HG03064 (cell line): Measurements from ENCODE around the gene HIRIP3.
A peak's percentile ranks its signal among the peaks of the same experiment; 100 is the strongest.

Source experiments
- ATAC-seq: cut with Tn5 transposase; IDR thresholded peaks from one replicate; pipeline ENCODE4 v1.9.1; 2021; ENCODE audit warnings: low read depth; ENCODE audit not compliant: unreplicated experiment

Gene HIRIP3

GRCh38 chr16:29985271-29985811, 10.1 kb downstream of the HIRIP3 start:
- no peak for ATAC-seq

- ATAC-seq = no peak
Observed at GRCh38 chr16:29984764-29985147, 10.7 kb downstream of the HIRIP3 start.

- no peak for ATAC-seq
Observed at GRCh38 chr16:29984137-29984763, 11.2 kb downstream of the HIRIP3 start.

GRCh38 chr16:29983420-29984136, 11.8 kb downstream of the HIRIP3 start:
- no peak for ATAC-seq

GRCh38 chr16:29982560-29983419, 12.6 kb downstream of the HIRIP3 start:
- no peak for ATAC-seq

DNA sequence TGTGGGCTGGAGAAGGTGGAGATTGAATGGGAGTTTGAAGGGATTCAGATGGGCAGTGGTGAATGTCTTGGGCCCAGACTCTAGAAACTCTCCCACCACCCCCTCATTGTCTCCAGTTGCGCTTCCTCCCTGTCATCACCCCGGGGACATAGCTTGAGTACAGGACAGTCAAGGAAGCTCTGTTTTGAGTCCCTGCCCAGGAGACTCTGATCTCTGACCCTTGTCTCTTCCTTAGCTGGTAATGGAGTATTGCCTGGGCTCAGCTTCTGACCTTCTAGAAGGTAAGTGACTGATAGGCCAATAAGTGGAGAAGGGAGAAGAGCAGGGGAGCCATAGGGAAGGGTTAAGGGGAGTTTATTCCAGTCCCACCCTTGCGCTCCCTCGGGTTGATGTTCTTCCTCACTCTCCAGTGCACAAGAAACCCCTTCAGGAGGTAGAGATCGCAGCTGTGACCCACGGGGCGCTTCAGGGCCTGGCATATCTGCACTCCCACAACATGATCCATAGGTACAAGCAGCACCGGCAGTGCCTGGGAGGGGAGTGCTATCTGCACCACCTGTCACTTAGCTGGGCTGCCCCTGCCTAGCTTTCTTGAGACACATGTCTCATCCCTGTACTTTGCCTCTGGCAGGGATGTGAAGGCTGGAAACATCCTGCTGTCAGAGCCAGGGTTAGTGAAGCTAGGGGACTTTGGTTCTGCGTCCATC, 16.7 kb downstream of the HIRIP3 start:
- ATAC-seq = no peak

DNA sequence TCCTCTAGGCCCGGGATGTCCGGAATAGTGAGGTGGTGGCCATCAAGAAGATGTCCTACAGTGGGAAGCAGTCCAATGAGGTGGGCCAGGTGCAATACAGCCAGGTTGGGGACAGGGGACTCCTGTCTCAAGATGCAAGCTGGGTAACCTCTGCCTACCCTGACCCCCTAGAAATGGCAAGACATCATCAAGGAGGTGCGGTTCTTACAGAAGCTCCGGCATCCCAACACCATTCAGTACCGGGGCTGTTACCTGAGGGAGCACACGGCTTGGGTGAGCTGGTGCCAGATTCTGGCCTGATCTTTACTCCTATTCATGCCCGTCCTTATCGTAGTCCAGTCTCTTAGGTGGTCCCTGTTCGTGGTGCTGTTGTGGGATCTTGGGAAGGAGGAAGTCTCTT, 17.3 kb downstream of the HIRIP3 start:
- no peak for ATAC-seq

- no peak for ATAC-seq
Observed at GRCh38 chr16:29977063-29977825, 18.2 kb downstream of the HIRIP3 start.

- no peak for ATAC-seq
Observed at GRCh38 chr16:29975811-29976511, 19.5 kb downstream of the HIRIP3 start.

- ATAC-seq = no peak
Observed at GRCh38 chr16:29975134-29975538, 20.3 kb downstream of the HIRIP3 start.

- ATAC-seq = no peak
Observed at GRCh38 chr16:29974291-29975133, 20.9 kb downstream of the HIRIP3 start.

- peak; percentile 79 for ATAC-seq
Observed at GRCh38 chr16:29973384-29974246, 21.8 kb downstream of the HIRIP3 start, which contains the start of gene TAOK2. Gene TAOK2 (plus strand): TSS chr16:29973868. CDS start chr16:29977773, 3,905 bp downstream.

DNA sequence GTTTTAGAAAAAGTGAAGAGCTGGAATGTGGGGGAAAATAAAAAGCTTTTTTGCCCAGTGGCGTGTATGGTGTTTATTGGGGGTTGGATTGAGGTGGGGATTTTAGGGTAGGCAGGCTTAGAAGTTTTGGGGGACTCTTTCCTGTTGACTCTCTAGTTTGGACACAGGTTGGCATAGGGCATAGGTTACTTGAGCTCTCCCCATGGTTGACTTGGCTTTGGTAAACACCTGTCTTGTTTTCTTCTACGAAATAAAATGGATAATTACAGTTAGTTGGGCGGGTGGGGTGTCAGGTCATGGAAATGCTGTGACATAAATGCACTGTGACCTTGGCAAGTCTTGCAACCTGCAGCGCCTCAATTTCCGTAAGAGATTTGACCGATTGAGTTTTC, 22.4 kb downstream of the HIRIP3 start:
- ATAC-seq = no peak

GRCh38 chr16:29972500-29972899, 22.9 kb downstream of the HIRIP3 start:
- no peak for ATAC-seq

GRCh38 chr16:29971304-29971703, 24.1 kb downstream of the HIRIP3 start:
- no peak for ATAC-seq

DNA sequence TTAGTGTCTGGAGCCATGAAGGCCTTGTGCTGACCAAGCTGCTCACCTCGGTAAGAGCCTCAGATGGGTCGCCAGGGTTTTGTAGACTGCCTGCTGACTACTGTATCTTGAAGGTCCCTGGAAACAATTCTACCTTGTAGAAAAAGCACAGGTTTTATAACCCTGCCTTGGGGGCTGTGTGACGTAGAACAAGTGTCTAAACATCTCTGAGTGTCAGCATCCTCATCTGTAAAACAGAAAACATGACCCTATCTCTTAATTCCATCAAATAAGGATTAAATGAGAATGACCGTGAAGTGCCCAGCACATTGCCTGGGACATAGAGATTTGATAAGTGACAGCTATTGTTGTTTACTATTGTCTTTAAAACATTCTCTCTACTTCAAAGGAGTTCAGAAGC, 27.2 kb downstream of the HIRIP3 start:
- no peak for ATAC-seq

DNA sequence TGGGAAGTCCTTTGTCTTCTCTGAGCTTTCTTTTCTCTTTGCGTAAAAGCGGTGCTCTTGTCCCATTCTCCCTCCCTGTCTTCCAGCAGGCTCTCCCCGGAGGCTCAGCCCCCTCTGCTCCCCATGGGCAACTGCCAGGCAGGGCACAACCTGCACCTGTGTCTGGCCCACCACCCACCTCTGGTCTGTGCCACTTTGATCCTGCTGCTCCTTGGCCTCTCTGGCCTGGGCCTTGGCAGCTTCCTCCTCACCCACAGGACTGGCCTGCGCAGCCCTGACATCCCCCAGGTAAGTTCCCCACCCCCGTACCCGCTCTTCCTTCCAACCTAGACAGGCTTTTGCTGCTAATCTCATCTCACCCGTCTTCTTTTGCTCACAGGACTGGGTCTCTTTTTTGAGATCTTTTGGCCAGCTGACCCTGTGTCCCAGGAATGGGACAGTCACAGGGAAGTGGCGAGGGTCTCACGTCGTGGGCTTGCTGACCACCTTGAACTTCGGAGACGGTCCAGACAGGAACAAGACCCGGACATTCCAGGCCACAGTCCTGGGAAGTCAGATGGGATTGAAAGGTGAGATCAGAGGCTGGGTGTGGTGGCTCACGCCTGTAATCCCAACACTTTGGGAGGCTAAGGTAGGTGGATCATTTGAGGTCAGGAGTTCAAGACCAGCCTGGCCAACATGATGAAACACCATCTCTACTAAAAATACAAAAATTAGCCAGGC, 32.2 kb downstream of the HIRIP3 start:
- no peak for ATAC-seq
